ENCODE results near the gene ACSL3.
A peak's percentile ranks its signal among the peaks of the same experiment; 100 is the strongest.
"Not testable (repeated sequence)": the region's sequence is repeated elsewhere in the genome, so short reads cannot be mapped to it uniquely, and the experiment has no call there.

The ACSL3 gene

GRCh38 chr2:222979484-222979883, 118.6 kb downstream of the ACSL3 start:
- no peak for TF ChIP-seq CTCF (IDR thresholded peaks at IDR 0.05; ENCODE audit: low read length, missing control alignments)
- no peak overlapping the region for H3K4me3 ChIP-seq (replicated peaks; ENCODE audit: low read depth, low read length)
- DNase-seq (ENCODE audit: low read depth) = no peak

GRCh38 chr2:222982010-222982908, 121.4 kb downstream of the ACSL3 start:
- peak; percentile 86 for DNase-seq (ENCODE audit: low read depth)
- H3K4me3 ChIP-seq (replicated peaks; ENCODE audit: low read depth, low read length) = no peak overlapping the region
- peak; percentile 69 for TF ChIP-seq CTCF (IDR thresholded peaks at IDR 0.05; ENCODE audit: low read length, missing control alignments)

- no peak for DNase-seq (ENCODE audit: low read depth)
Observed at GRCh38 chr2:222982909-222983265, 122.1 kb downstream of the ACSL3 start.

GRCh38 chr2:222984908-222985307, 124.1 kb downstream of the ACSL3 start:
- no peak for DNase-seq (ENCODE audit: low read depth)
- no peak for TF ChIP-seq CTCF (IDR thresholded peaks at IDR 0.05; ENCODE audit: low read length, missing control alignments)

More at GRCh38 chr2:222982909-222983265, 122.1 kb downstream of the ACSL3 start:
- no peak overlapping the region for H3K4me3 ChIP-seq (replicated peaks; ENCODE audit: low read depth, low read length)
- TF ChIP-seq CTCF (IDR thresholded peaks at IDR 0.05; ENCODE audit: low read length, missing control alignments) = no peak

GRCh38 chr2:222989431-222989830, 128.6 kb downstream of the ACSL3 start:
- no peak overlapping the region for H3K4me3 ChIP-seq (replicated peaks; ENCODE audit: low read depth, low read length)
- TF ChIP-seq CTCF (IDR thresholded peaks at IDR 0.05; ENCODE audit: low read length, missing control alignments) = no peak
- no peak for DNase-seq (ENCODE audit: low read depth)

More at GRCh38 chr2:222984908-222985307, 124.1 kb downstream of the ACSL3 start:
- no peak overlapping the region for H3K4me3 ChIP-seq (replicated peaks; ENCODE audit: low read depth, low read length)

- DNase-seq (ENCODE audit: low read depth); H3K4me3 ChIP-seq (replicated peaks; ENCODE audit: low read depth, low read length): not testable (repeated sequence)
Observed at GRCh38 chr2:222990206-222990605, 129.4 kb downstream of the ACSL3 start.

- no peak overlapping the region for H3K4me3 ChIP-seq (replicated peaks; ENCODE audit: low read depth, low read length)
- DNase-seq (ENCODE audit: low read depth) = no peak
- no peak for TF ChIP-seq CTCF (IDR thresholded peaks at IDR 0.05; ENCODE audit: low read length, missing control alignments)
Observed at GRCh38 chr2:222992137-222992536, 131.3 kb downstream of the ACSL3 start.

Measured in fibroblast of pulmonary artery (primary cell).